Measurements from ENCODE around the gene MAPK1IP1L.
A peak's percentile ranks its signal among the peaks of the same experiment; 100 is the strongest.
"Not testable (repeated sequence)": the region's sequence is repeated elsewhere in the genome, so short reads cannot be mapped to it uniquely, and the experiment has no call there.

The MAPK1IP1L gene

DNA sequence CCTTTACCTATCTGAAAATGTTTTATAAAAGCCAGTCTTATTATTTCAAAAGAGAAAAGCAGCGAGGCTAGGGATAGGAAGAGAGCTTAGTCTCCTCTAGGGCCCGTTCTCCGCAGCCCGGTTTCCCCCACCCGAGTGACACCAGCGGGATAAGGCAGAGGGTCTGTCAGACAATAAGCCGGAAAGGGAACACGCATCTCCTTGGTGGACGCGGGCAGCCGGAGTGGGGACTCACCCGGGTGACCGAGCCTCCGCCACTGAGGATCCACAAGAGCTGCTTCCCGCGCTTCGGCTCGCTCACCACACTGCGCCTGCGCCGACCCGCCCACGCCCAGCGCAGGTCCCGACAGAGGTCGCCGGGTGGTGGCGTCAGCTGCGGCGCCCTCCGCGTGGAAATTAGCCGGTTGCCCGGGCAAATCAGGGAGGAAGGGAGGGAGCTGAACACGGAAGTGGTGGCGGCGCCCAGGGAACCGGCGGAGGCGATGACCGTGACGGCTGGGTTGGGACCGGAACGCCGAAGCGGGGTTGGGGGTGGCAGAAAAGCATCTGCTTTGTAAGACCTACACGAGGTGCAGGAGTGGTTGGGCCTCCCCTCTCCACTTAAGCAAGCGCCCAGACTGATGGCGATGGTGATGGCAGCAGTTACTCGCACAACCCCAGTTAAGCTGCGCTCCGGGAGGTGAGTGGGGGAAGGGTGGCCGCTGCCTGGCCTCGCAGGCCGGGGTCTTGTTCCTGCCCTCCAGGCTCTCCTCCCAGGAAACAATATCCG is 24.5 kb upstream of the MAPK1IP1L start, which contains the start of the genes SOCS4 and WDHD1:
Gene SOCS4, plus strand, starts transcription at position 444 of the 769 bp plus-strand sequence. CDS start 15,806 bp downstream, outside the sequence.
Gene WDHD1, minus strand, starts transcription at position 307 of the 769 bp plus-strand sequence. CDS start 312 bp downstream, outside the sequence.
- H3K27ac ChIP-seq: peak within 1 kb of the TSS; percentile 74
- TF ChIP-seq, protein P1, sequence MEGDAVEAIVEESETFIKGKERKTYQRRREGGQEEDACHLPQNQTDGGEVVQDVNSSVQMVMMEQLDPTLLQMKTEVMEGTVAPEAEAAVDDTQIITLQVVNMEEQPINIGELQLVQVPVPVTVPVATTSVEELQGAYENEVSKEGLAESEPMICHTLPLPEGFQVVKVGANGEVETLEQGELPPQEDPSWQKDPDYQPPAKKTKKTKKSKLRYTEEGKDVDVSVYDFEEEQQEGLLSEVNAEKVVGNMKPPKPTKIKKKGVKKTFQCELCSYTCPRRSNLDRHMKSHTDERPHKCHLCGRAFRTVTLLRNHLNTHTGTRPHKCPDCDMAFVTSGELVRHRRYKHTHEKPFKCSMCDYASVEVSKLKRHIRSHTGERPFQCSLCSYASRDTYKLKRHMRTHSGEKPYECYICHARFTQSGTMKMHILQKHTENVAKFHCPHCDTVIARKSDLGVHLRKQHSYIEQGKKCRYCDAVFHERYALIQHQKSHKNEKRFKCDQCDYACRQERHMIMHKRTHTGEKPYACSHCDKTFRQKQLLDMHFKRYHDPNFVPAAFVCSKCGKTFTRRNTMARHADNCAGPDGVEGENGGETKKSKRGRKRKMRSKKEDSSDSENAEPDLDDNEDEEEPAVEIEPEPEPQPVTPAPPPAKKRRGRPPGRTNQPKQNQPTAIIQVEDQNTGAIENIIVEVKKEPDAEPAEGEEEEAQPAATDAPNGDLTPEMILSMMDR (conservative IDR thresholded peaks at IDR 0.05): no peak; the same call in 1 of the 2 replicates

DNA sequence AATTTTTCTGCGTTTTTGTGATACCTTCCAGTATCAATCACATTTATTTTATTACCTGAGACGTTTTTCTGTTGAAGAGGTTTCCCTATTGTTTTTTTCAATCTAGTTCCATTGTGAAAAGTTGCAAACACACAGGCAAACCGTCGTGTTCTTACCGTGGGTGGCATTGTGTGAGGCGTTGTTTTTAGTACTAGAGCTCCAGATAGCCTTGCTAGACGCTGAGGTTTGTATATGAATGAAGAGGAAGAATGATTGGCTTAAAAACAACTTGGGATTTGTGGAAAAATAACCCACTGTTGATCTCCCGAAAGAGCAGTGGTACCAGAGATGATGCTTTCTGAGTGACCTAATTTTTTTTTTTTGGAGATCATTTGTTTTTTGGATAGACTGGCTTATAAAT is 23.4 kb upstream of the MAPK1IP1L start:
- H3K27ac ChIP-seq: peak overlapping the region; percentile 74
- TF ChIP-seq, protein P1 (conservative IDR thresholded peaks at IDR 0.05): no peak

DNA sequence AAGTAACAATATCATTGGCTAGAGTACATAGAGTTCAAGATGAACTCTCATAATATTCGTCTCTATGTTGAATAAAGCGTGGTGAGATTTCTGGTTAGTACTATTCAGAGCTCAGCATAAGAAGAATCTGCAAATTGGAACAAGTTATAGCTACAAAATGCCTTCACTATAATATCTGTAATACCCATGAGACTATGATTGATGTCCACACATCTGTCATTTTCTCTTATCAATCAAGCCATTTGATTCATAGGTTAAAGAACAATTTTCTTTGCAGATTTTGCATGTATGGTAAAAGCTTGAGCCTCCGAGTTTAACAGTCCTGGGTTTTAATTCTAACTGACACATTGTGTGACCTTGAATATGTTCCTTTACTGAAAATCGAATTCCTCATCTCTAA is 23.0 kb upstream of the MAPK1IP1L start:
- no peak overlapping the region for H3K27ac ChIP-seq
- TF ChIP-seq, protein P1 (conservative IDR thresholded peaks at IDR 0.05): no peak

DNA sequence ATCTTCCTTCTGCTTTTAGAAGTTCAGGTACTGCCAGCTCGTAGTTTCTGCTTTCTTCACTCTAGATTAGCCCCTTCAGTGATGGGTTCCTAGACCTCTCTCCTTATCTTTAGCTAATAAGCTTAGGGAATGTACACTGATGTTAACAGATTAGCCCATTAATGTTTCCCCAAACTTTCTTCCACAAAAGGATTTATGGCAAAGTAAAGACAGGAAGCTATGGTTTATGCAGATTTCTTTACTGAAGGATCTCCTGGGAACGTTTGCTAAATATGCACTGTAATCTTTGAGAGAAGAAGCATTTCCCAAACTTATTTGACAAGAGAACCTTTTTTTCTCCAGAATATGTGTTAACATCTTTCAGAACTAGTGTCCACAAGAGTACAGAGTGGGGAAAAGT is 20.3 kb upstream of the MAPK1IP1L start:
- TF ChIP-seq, protein P1 (conservative IDR thresholded peaks at IDR 0.05): no peak
- no peak overlapping the region for H3K27ac ChIP-seq

DNA sequence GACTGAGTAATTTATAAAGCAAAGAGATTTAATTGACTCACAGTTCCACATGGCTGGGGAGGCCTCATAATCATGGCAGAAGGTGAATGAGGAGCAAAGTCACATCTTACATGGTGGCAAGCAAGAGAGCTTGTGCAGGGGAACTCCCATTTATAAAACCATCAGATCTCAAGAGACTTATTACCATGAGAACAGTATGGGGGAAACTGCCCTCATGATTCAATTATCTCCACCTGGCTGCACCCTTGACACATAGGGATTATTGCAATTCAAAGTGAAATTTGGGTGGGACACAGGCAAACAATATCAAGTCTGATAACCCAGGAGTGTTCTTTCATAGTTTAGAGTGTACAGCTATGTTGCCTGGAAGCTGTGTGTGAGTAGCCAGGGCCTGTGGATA is 13.5 kb upstream of the MAPK1IP1L start:
- not testable (repeated sequence) for H3K27ac ChIP-seq

DNA sequence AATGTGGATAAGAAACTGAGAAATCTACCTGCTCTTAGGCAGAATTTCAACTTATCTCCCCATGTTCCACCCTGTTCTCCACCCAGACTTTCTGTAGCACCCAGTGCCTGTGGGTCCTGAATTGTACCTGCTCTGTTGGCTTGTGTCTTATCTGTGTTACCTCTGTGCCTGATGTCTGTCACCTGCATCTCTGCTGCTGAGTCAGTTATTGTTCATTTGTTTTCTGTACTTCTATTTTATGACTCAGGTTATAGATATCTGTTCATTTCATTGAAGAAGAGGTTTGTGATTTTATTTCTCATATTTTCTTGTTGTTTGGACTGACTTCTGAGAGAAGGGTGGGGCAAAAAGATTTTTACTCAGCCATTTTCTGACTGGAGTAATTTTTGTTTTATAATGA is 12.7 kb upstream of the MAPK1IP1L start:
- H3K27ac ChIP-seq: no peak overlapping the region
- TF ChIP-seq, protein P1 (conservative IDR thresholded peaks at IDR 0.05): no peak

DNA sequence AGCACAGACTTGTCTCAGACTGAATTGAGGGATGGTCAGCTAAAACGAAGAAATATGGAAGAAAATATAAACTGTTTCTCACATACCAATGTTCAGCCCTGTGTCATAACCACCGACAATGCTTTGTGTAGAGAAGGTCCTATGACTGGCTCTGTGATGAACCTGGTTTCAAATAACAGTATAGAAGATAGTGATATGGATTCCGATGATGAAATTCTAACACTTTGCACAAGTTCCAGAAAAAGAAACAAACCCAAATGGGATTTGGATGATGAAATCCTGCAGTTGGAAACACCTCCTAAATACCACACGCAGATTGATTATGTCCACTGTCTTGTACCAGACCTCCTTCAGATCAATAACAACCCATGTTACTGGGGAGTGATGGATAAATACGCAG is 7.9 kb upstream of the MAPK1IP1L start:
- TF ChIP-seq, protein P1 (conservative IDR thresholded peaks at IDR 0.05): no peak
- no peak overlapping the region for H3K27ac ChIP-seq

DNA sequence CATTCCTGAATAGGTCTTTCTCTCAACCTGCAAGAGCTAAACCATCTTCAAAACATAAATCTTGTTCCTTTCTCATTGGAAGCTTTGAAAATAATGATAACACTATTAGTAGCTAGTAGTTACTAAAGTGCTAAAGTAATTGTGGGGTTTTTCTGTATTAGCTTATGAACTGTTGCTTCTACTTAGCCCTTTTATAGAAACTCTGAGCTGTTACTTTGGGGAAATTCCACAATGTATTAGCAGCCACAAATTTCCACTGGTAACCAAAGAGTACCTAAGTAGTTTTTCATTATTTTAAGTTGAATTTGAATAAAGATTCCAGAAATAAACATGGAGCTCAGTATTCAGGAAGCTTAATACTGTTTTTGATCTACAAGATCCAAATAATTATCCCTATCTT is 6.4 kb upstream of the MAPK1IP1L start:
- TF ChIP-seq, protein P1 (conservative IDR thresholded peaks at IDR 0.05): no peak
- no peak overlapping the region for H3K27ac ChIP-seq
